D721Med (cell line): ENCODE results near the gene FIGLA.

ENCODE experiments used
- DNase-seq: peaks from one replicate; pipeline ENCODE4 v3.0.0; 2011; ENCODE audit warnings: low spot score; ENCODE audit not compliant: insufficient read length
- FAIRE-seq: peaks from 2 replicates; lab custom pipeline; 2011; peaks lifted over from hg19 to GRCh38; lab: Jason Lieb, UNC
- CTCF ChIP-seq: IDR thresholded peaks from 2 replicates; pipeline ENCODE4 v1.5.1; 2012; ENCODE audit warnings: mild to moderate bottlenecking, control low read depth; ENCODE audit not compliant: insufficient read depth; ENCODE audit errors: missing control alignments

The FIGLA gene

GRCh38 chr2:70826696-70827350 lies 36.4 kb upstream of the FIGLA start:
- FAIRE-seq (no peak), DNase-seq (no peak)
- TF ChIP-seq CTCF = no peak

DNA sequence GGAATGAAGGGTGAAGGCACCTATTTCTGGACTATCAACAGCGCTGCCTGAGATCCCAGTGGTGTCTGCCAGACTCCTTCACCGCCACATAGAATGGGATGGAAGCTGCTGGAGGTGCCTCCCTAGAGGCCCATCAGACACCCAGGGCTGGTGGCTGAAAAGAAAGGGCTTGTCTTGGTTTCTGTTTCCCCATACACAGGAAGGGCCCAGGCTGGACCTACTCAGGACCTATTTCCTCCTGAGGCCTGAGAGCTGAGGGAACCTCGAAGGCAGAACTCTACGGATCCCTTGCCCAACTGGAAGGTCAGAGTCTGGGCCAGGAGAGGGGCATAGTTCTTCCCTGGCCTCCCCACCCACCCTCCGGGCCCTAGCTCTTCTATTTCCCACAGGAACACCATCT lies 32.8 kb upstream of the FIGLA start:
- TF ChIP-seq CTCF = no peak
- DNase-seq (no peak), FAIRE-seq (no peak)

- no peak for TF ChIP-seq CTCF
- DNase-seq = no peak
- no peak for FAIRE-seq
These were observed 32.4 kb upstream of the FIGLA start for GRCh38 chr2:70822843-70823242.

DNA sequence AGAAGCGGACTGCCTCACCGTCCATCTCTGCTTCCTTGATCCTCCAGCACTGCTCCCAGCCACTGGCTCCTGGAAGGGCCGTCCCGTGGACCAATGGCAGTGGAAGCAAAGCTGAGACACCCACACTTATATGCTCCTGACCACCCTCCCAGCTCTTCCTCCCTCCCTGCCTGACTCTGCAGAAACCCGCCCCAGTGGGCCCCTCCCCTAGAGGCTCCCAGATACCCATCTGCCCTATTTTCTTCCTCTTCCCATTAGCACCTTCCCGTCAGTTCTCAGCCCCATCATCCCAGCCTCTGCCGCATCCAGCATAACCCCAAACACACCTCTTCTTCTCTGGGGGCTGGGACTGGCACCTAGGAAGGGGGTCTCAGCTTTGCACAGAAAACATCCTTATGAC lies 30.1 kb upstream of the FIGLA start, which contains the start of gene CLEC4F:
Gene CLEC4F, minus strand, starts transcription at position 101 of the 400 bp plus-strand sequence. Its CDS starts 76 bp downstream, at position 25.
- no peak for TF ChIP-seq CTCF
- DNase-seq (no peak), FAIRE-seq (no peak)

DNA sequence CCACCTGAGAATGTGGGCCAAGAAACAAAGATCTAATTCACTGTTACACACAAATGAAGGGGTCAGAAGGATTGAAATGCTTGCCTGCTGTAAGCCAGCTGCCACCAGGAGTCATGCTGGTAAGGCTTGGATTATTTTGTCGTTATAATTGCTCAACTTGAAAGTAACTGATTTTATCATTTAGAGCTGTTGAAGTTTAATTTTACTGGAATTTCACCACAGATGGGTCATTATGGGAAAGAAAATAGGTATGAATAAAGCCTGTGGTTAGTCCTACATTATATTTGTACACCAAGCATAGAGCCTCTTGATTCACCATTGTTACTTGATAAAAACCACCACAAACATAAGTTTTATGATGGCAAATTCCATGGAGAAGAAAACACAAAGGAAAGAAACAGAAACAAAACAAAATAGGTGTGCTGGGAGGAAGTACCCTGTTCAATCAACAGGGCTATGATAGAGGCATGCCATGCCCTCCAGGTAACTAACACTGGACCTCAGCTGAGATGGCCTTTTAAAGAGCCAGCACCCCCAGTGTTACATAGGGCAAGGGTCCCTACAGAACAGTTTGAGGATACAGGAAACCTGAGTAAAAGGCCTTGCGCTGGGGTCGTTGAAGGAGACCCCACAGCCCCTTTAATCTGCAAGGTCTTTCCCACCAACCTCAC lies 27.0 kb upstream of the FIGLA start:
- DNase-seq (no peak), FAIRE-seq (no peak)
- TF ChIP-seq CTCF = no peak

DNA sequence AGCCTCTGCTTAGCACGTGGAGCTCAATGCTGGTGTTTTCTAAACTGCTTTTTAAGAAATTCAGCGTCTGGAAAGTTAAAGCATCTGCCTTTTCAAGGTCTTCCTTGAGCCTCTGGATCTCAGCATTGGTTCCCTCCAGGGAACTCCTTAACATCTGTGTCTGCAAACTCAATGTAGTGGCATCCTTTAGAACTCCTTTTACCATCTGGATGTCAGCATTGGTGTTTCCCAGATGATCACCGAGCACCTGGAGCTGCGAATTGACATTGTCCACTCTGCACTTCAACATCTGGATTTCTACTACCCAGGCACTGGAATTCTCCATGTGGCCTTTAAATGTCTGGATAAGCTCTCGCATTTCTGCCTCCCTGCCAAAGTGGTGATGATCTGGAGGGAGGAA lies 26.3 kb upstream of the FIGLA start:
- no peak for TF ChIP-seq CTCF
- DNase-seq = no peak
- FAIRE-seq = no peak
